Ishikawa (cell line): ENCODE measurements around the gene CYP27A1.

Experiments
- CEBPB ChIP-seq: IDR thresholded peaks from 2 replicates; pipeline ENCODE4 v1.6.1; 2012
- CREB1 ChIP-seq: IDR thresholded peaks from 2 replicates; pipeline ENCODE4 v1.6.1; 2012; ENCODE audit warnings: low read depth
- EGR1 ChIP-seq: IDR thresholded peaks from 2 replicates; pipeline ENCODE4 v1.6.1; 2012
- EP300 ChIP-seq: IDR thresholded peaks from 2 replicates; pipeline ENCODE4 v1.6.1; 2012; ENCODE audit warnings: borderline replicate concordance
- FOXM1 ChIP-seq: IDR thresholded peaks from 2 replicates; pipeline ENCODE4 v1.6.1; 2012; ENCODE audit warnings: low read depth, borderline replicate concordance
- NFIC ChIP-seq: IDR thresholded peaks from 2 replicates; pipeline ENCODE4 v1.6.1; 2012
- RAD21 ChIP-seq: IDR thresholded peaks from 2 replicates; pipeline ENCODE4 v1.6.1; 2012; ENCODE audit warnings: low read depth
- TAF1 ChIP-seq: IDR thresholded peaks from 2 replicates; pipeline ENCODE4 v1.6.1; 2012; ENCODE audit warnings: low read depth, mild to moderate bottlenecking
- TCF12 ChIP-seq: IDR thresholded peaks from 2 replicates; pipeline ENCODE4 v1.6.1; 2012; ENCODE audit warnings: low read depth
- TF ChIP-seq, protein P1 (sequence below): IDR thresholded peaks from 2 replicates; pipeline ENCODE4 v1.6.1; 2012; ENCODE audit warnings: low read depth, mild to moderate bottlenecking
- TF ChIP-seq, protein P2 (sequence below): IDR thresholded peaks from 2 replicates; pipeline ENCODE4 v1.6.1; 2012
- TF ChIP-seq, protein P3 (sequence below): IDR thresholded peaks from 2 replicates; pipeline ENCODE4 v1.6.1; 2012

DNA sequence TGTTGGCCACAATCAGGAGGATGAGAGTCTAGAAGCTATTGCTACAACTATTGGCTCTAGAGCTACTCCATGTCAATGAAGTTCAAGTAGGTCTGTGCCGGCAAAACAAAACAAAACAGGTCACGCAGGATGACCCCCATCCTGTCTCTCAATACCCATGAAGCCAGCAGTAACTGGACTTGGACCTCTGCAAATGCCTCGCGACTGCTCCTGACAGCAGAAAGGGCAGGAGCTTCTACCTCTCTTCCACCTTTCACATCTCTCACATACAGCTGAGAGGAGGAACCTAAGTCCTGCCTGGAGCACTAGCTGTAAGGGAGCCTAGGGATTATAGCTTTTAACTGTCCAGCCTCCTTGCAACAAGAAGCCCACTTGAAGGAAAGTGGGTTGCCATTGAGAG is 33.7 kb downstream of the CYP27A1 start:
- TF ChIP-seq TAF1 (no peak), EP300 (no peak), CREB1 (no peak), EGR1 (no peak), CEBPB (no peak), RAD21 (no peak), NFIC (no peak), TCF12 (no peak), FOXM1 (no peak)
- TF ChIP-seq, protein P1, sequence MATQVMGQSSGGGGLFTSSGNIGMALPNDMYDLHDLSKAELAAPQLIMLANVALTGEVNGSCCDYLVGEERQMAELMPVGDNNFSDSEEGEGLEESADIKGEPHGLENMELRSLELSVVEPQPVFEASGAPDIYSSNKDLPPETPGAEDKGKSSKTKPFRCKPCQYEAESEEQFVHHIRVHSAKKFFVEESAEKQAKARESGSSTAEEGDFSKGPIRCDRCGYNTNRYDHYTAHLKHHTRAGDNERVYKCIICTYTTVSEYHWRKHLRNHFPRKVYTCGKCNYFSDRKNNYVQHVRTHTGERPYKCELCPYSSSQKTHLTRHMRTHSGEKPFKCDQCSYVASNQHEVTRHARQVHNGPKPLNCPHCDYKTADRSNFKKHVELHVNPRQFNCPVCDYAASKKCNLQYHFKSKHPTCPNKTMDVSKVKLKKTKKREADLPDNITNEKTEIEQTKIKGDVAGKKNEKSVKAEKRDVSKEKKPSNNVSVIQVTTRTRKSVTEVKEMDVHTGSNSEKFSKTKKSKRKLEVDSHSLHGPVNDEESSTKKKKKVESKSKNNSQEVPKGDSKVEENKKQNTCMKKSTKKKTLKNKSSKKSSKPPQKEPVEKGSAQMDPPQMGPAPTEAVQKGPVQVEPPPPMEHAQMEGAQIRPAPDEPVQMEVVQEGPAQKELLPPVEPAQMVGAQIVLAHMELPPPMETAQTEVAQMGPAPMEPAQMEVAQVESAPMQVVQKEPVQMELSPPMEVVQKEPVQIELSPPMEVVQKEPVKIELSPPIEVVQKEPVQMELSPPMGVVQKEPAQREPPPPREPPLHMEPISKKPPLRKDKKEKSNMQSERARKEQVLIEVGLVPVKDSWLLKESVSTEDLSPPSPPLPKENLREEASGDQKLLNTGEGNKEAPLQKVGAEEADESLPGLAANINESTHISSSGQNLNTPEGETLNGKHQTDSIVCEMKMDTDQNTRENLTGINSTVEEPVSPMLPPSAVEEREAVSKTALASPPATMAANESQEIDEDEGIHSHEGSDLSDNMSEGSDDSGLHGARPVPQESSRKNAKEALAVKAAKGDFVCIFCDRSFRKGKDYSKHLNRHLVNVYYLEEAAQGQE: no peak
- TF ChIP-seq, protein P2, sequence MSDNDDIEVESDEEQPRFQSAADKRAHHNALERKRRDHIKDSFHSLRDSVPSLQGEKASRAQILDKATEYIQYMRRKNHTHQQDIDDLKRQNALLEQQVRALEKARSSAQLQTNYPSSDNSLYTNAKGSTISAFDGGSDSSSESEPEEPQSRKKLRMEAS: no peak
- TF ChIP-seq, protein P3, sequence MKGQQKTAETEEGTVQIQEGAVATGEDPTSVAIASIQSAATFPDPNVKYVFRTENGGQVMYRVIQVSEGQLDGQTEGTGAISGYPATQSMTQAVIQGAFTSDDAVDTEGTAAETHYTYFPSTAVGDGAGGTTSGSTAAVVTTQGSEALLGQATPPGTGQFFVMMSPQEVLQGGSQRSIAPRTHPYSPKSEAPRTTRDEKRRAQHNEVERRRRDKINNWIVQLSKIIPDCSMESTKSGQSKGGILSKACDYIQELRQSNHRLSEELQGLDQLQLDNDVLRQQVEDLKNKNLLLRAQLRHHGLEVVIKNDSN: no peak
